Measurements from ENCODE around the gene CHIA. TPM values are rescaled to one million over a fixed set of nuclear protein-coding genes. Genes with fewer than 3 reads are reported as not detected.

The CHIA gene
- total RNA-seq, 1 donor from 2014 or later: 10.9 TPM

GRCh38 chr1:111302374-111302773, 11.7 kb downstream of the CHIA start:
- TF ChIP-seq, protein P1, sequence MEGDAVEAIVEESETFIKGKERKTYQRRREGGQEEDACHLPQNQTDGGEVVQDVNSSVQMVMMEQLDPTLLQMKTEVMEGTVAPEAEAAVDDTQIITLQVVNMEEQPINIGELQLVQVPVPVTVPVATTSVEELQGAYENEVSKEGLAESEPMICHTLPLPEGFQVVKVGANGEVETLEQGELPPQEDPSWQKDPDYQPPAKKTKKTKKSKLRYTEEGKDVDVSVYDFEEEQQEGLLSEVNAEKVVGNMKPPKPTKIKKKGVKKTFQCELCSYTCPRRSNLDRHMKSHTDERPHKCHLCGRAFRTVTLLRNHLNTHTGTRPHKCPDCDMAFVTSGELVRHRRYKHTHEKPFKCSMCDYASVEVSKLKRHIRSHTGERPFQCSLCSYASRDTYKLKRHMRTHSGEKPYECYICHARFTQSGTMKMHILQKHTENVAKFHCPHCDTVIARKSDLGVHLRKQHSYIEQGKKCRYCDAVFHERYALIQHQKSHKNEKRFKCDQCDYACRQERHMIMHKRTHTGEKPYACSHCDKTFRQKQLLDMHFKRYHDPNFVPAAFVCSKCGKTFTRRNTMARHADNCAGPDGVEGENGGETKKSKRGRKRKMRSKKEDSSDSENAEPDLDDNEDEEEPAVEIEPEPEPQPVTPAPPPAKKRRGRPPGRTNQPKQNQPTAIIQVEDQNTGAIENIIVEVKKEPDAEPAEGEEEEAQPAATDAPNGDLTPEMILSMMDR (IDR thresholded peaks at IDR 0.05): no peak
- H3K9me3 ChIP-seq: peaks cover 8% of the 10 kb centered on the region
- intact Hi-C loops (cut with DNase I): no loop called here

GRCh38 chr1:111309690-111310089, 19.0 kb downstream of the CHIA start:
- Histone ChIP-seq H3K36me3 (no peaks in the 10 kb centered on the region), H3K9me3 (no peaks in the 10 kb centered on the region), H3K4me1 (no peaks in the 10 kb centered on the region), H3K27ac (no peak overlapping the region), H3K4me3 (no peak overlapping the region), H3K27me3 (ENCODE audit: low read depth) (no peaks in the 10 kb centered on the region)
- DNase-seq (no peak), ATAC-seq (no peak)
- TF ChIP-seq, protein P1 (IDR thresholded peaks at IDR 0.05): no peak
- intact Hi-C loops (cut with DNase I): no loop called here

More at GRCh38 chr1:111302374-111302773, 11.7 kb downstream of the CHIA start:
- Histone ChIP-seq H3K27me3 (ENCODE audit: low read depth) (no peaks in the 10 kb centered on the region), H3K27ac (no peak overlapping the region), H3K4me1 (no peaks in the 10 kb centered on the region), H3K36me3 (no peaks in the 10 kb centered on the region), H3K4me3 (no peak overlapping the region)
- no peak for DNase-seq
- no peak for ATAC-seq

- no peaks in the 10 kb centered on the region for H3K4me1 ChIP-seq
- H3K27ac ChIP-seq: no peak overlapping the region
- H3K27me3 ChIP-seq (ENCODE audit: low read depth): no peaks in the 10 kb centered on the region
- ATAC-seq (no peak), DNase-seq (no peak)
- H3K9me3 ChIP-seq: no peaks in the 10 kb centered on the region
- TF ChIP-seq, protein P1 (IDR thresholded peaks at IDR 0.05): no peak
- intact Hi-C loops (cut with DNase I): no loop called here
- H3K4me3 ChIP-seq: no peak overlapping the region
- no peaks in the 10 kb centered on the region for H3K36me3 ChIP-seq
Observed at GRCh38 chr1:111318523-111318922, 27.9 kb downstream of the CHIA start.

DNA sequence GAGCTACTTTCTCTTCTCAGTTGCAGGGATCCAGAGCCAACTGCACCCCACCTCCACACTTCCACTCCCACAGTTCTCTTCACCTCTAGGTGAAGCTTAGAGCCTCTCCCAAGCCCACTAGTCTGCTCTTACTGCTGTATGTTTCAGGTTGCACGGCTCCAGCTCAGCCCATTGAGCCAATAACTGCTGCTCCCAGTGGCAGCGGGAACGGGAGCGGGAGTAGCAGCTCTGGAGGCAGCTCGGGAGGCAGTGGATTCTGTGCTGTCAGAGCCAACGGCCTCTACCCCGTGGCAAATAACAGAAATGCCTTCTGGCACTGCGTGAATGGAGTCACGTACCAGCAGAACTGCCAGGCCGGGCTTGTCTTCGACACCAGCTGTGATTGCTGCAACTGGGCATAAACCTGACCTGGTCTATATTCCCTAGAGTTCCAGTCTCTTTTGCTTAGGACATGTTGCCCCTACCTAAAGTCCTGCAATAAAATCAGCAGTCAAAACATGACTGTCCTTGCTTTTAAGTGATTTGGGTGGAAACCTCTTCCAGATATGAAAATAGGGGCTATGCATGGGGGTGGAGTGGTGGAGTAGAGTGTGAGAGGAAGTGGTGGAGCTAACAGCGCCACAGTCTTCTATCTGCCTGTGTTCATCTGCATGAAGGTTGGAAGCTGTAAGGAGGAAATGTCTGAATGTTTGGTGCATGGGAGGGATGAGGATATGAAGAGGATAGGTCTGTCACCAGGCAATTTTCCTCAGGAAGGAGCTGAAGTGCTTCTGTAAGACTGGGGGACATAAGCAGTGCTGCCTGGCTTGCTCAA, 29.6 kb downstream of the CHIA start:
- intact Hi-C loops (cut with DNase I): no loop called here
- H3K9me3 ChIP-seq: no peaks in the 10 kb centered on the region
- no peaks in the 10 kb centered on the region for H3K36me3 ChIP-seq
- H3K27me3 ChIP-seq (ENCODE audit: low read depth): no peaks in the 10 kb centered on the region
- TF ChIP-seq, protein P1 (IDR thresholded peaks at IDR 0.05): no peak
- no peaks in the 10 kb centered on the region for H3K4me1 ChIP-seq
- no peak overlapping the region for H3K27ac ChIP-seq
- H3K4me3 ChIP-seq: no peak overlapping the region
- DNase-seq (no peak), ATAC-seq (no peak)

DNA sequence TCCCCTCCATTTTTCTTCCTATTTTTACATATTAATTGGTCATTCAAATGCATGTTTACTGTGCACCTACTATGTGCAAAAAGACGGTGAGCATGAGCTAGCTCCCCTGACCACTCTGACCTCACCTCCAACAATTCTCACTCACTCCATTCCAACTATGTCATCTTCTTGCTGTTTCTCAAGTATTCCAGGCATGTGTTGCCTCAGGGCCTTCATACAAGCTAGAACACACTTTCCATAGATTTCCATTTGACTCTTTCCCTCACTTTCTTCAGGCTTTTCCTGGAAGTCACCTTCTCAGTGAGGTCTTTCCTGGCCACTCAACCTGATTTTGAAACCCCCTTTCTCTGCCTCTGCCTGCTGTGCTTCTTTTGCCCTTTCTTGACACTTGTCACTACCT, 32.6 kb downstream of the CHIA start:
- ATAC-seq (no peak), DNase-seq (no peak)
- TF ChIP-seq, protein P1 (IDR thresholded peaks at IDR 0.05): no peak
- H3K36me3 ChIP-seq: no peaks in the 10 kb centered on the region
- H3K9me3 ChIP-seq: peaks cover 8% of the 10 kb centered on the region
- intact Hi-C loops (cut with DNase I): no loop called here
- no peak overlapping the region for H3K27ac ChIP-seq
- no peaks in the 10 kb centered on the region for H3K4me1 ChIP-seq
- no peak overlapping the region for H3K4me3 ChIP-seq
- no peaks in the 10 kb centered on the region for H3K27me3 ChIP-seq (ENCODE audit: low read depth)

Measured in lower lobe of right lung (tissue), 2 donors.